Suppressor macrophage treated with lipopolysaccharide for 1 hour (primary cell): ENCODE measurements around the gene GAS6.
"Not testable (repeated sequence)": the region's sequence is repeated elsewhere in the genome, so short reads cannot be mapped to it uniquely, and the experiment has no call there.

Experiments
- DNase-seq, 3 donors: peaks; one replicate each; pipeline ENCODE4 v3.0.0-alpha.2; 2020 to 2022

Gene GAS6

DNA sequence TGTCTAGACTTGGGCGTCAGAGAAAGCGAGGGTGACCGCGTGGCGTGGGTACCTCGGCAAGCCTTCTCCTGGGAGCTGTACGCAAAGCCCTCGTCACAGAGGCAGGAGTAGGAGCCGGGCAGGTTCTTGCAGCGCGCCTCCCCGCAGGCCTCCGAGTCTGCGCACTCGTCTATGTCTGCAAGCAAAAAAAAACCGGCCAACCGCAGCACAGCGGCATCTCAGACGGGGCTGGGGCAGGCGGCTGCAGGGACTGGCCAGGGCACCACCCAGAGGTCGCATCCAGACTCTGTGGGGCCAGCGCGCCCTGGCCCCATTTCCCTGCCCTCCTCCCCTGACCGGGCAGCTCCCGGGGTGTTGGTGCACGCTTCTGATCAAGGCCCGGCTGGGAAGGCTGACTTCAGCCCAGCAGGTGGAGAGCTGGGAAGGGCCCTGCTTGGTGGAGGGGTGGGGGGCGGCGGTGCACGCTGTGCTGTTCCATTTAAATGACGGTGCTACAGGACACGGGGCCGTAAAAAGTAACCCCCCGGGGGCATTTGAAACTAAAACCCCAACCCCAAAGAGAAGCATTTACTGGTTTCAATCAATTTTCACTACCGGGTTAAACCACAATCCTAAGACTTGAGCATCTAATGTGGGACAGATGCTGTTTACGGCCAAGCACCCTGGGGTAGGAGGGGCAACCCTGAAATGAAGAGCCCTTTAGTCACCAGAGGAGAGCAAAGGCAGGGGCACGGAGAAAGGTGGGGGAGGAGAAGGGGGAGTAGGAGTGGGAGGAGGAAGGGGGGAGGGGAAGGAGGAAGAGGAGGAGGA lies 28.2 kb downstream of the GAS6 start:
- DNase-seq = no peak

GRCh38 chr13:113834496-113835200 lies 29.2 kb downstream of the GAS6 start:
- no peak for DNase-seq

DNA sequence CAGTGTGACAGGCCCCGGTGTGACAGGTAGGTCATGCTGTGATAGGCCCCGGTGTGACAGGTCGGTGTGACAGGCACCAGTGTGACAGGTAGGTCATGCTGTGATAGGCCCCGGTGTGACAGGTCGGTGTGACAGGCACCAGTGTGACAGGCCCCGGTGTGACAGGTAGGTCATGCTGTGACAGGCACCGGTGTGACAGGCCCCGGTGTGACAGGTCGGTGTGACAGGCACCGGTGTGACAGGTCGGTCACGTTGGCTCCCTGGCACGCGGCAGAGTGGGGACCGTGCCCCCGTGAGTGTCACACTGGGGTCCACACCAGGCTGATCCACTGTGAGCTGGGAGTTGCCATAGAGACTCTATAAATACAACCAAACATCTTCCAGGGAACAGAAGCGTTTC lies 29.9 kb downstream of the GAS6 start:
- DNase-seq = not testable (repeated sequence)

DNA sequence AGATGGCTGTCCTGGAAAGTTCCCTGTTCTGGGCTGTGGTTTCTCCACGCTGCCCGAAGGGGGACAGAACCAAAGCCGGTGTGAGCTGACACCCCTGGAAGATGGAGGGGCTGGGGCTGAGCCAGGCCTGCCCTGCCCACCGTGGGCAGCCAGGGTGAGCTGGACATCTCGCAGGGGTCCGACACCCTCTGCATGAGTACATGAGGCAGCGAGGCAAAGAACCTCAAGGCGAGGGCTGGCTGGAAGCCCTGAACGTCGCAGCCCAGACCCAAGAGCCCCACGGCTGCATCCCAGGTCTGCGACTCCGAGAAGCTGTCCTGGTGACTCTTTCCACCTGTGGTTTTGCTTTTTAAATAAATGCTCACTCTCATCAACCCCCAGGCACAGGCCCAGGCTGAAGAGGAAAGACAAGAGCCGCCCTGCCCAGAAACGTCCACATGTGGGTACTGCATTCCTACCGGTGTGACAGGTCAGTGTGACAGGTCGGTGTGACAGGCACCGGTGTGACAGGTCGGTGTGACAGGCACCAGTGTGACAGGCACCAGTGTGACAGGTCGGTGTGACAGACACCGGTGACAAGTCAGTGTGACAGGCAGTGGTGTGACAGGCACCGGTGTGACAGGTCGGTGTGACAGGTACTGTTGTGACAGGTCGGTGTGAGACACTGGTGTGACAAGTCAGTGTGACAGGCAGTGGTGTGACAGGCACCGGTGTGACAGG lies 30.6 kb downstream of the GAS6 start:
- no peak for DNase-seq

- no peak for DNase-seq
Observed at GRCh38 chr13:113832631-113833030, 31.2 kb downstream of the GAS6 start.

- DNase-seq = no peak
Observed at GRCh38 chr13:113832205-113832604, 31.7 kb downstream of the GAS6 start.

GRCh38 chr13:113831061-113831460 lies 32.8 kb downstream of the GAS6 start:
- no peak for DNase-seq

DNA sequence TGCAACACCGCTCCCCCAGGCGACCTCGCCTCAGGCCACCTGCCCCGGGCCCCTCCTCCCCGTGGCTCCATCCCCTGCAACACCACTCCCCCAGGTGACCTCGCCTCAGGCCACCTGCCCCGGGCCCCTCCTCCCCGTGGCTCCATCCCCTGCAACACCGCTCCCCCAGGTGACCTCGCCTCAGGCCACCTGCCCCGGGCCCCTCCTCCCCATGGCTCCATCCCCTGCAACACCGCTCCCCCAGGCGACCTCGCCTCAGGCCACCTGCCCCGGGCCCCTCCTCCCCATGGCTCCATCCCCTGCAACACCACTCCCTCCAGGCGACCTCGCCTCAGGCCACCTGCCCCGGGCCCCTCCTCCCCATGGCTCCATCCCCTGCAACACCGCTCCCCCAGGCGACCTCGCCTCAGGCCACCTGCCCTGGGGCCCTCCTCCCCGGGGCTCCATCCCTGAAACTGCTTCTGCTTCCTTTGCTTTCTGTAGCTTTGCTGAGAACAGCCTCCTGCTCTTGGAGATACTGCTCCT lies 33.4 kb downstream of the GAS6 start:
- not testable (repeated sequence) for DNase-seq

GRCh38 chr13:113828282-113828825 lies 35.5 kb downstream of the GAS6 start:
- no peak for DNase-seq

DNA sequence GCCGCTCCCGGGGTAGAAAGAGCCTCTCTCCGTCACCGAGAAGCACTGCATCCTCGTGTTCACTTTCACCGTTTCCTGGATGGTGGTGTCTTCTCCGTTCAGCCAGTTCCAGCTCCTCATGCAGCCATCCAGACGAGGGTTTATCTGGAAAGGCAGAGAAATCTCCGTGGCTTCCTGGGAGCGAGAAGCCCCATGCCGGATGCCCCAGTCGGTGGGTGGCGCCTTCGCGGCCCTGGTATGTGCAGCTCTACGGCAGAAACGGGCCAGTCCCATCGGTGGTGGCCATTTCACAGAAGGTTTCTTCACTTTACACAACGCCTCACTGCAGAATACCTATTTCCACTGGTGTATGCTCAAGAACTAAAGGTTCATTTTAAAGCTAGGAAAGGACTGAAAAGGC lies 36.9 kb downstream of the GAS6 start:
- no peak for DNase-seq

- DNase-seq = not testable (repeated sequence)
Observed at GRCh38 chr13:113826446-113826845, 37.4 kb downstream of the GAS6 start.

- DNase-seq = no peak
Observed at GRCh38 chr13:113825841-113826240, 38.0 kb downstream of the GAS6 start.

DNA sequence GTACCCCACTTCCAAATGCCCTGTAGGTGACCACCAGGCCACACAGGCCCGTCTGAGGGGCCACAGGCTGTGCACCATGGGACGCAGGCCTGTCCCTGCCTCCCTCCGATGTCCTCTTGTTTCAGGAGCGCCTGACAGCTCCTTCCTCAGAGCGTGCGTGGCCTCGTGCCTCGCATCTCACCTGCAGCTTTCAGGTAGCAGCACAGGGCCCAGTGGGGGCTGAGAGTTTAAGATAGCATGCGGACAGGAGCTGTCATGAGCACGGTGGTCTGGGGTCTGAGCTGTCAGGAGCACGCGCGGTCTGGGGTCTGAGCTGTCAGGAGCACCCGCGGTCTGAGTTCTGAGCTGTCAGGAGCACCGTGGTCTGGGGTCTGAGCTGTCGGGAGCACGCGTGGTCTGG lies 40.1 kb downstream of the GAS6 start:
- no peak for DNase-seq

DNA sequence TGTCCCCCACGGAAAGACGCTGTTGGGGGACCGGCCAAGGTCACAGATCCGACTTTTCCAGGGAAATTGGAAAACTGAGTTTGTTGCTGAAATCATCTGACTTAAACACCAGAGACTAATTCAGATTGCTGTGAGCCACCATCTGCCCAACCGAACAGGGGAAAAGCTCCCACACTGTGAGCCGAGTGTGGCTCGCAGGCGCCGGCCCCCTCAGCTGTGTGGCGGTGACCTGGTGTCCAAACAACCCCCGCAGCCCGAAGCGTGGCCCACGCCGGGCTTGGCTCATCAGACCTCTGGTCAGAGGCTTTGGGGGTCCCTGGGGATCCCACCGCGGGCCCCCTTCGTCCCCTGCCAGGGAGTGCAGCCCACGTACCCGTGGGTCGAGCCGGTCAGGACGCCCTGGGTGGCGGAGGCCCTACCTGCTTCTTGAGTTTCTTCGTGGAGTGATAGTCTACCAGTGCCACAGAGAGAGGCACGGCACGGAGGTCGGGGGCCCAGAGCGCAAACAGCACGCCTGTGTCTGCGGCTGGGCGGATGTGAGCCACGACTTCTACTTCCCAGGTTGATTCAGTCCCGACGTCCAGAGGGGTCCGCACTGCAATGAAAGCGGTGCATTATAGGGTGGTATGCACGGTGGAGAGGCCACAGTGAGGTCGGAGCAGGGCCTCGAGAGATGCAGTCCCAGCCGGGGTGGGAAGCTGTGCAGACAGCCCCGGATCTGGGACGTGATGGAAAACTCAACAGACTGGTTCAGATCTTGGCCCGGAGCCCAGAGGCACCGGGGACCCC lies 40.7 kb downstream of the GAS6 start:
- no peak for DNase-seq

- DNase-seq = no peak
Observed at GRCh38 chr13:113822266-113822665, 41.6 kb downstream of the GAS6 start.

- DNase-seq = no peak
Observed at GRCh38 chr13:113821847-113822246, 42.0 kb downstream of the GAS6 start.

DNA sequence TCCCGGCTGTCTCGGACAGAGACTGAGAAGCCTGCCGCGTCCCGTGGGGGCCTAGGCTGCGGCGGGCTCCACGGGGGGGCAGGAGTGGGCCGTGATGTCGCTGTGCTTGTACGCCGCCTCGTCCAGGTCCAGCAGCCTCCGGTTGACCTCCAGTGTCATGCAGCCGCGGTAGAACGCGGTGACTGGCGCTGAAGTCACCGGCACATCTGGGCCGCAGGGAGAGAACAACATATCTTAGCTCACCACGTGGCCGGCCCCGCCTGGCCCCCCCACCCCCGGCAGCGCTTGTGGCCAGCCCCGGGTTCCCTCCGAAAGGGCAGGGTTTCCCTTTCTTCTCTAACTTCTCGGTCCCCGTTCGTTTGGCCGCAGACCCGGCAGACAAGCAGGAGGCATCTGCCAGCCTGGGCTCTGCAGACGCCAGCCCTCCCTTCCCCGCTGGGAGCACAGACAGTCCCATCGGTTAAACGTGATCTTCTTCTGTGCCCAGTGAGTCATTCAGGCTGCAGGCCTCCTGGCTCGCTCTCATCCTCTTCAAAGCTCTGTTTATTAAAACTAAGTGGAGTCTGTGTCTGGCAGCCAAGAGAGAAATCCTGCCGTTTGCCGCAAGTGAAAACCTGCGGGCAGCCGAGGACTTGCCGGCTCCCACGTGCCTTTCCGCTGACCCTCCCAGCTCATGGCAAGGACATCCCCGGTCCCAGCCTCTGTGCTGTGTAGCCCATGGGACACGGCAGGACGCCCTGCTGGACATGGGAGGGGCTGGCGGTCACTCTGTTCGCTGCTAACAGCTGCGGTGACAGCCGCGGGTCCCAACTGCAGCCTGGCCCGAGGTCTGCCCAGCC lies 42.8 kb downstream of the GAS6 start:
- DNase-seq = no peak

- DNase-seq = no peak
Observed at GRCh38 chr13:113819731-113820715, 43.9 kb downstream of the GAS6 start.

- no peak for DNase-seq
Observed at GRCh38 chr13:113819341-113819730, 44.5 kb downstream of the GAS6 start.

DNA sequence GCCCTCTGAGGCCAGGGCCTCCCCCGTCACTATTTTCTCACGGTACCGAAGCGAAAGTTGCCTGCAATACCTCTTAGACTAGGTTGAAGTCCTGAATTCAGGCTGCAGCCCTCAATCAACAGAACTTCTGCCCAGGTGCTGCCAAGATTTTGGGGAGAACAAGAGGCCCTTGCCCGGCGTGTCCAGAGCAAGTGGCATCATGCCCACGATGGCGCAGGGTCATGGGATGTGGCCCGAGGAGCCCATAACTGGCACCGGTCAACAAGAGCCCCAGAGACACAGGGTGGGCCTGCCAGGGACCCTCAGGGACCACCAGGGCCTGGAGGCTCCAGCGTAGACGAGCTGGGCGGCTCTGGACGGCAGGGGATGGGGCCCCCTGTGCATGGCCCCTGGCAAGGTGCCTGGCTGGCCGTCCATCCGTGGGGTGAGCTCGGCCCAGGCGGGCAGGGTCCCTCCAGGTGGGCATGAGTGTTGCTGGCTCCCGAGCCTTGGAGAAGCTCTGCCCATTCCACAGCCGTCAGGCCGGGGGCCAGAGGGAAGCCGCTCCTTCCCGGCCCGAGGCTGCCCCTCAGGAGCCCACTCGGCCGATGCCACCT lies 45.1 kb downstream of the GAS6 start:
- DNase-seq = no peak
